Keratinocyte (primary cell): Measurements from ENCODE around the gene EFNB2. TPM values are rescaled to one million over a fixed set of nuclear protein-coding genes. Genes with fewer than 3 reads are reported as not detected.

ENCODE experiments used
- DNase-seq: peaks from one replicate; pipeline ENCODE4 v3.0.0-alpha.2; 2011; ENCODE audit warnings: low read depth, missing footprints, low spot score
- FAIRE-seq: peaks from 2 replicates; lab custom pipeline; 2011; peaks lifted over from hg19 to GRCh38; lab: Jason Lieb, UNC
- H2AFZ ChIP-seq: 2 replicates; pipeline ENCODE4 v1.6.0; 2012; ENCODE audit warnings: low read length, control low read depth, inconsistent platforms; ENCODE audit not compliant: control insufficient read depth
- H3K27ac ChIP-seq: 2 replicates; pipeline ENCODE4 v1.5.1; 2011; ENCODE audit warnings: low read length; ENCODE audit not compliant: control insufficient read depth, insufficient read depth
- H3K27me3 ChIP-seq: 3 replicates; pipeline ENCODE4 v1.6.0; 2011; ENCODE audit warnings: low read length; ENCODE audit not compliant: control insufficient read depth, insufficient read depth; ENCODE audit errors: extremely low read depth
- H3K36me3 ChIP-seq, 2 experiments: 2 replicates in 1 of 2; 3 replicates in 1 of 2; pipeline ENCODE4 v1.5.1; 2011; ENCODE audit warnings: low read length in 2 of 2, mild to moderate bottlenecking in 1 of 2; ENCODE audit not compliant: control insufficient read depth in 2 of 2, insufficient read depth in 2 of 2; ENCODE audit errors: extremely low read depth in 1 of 2
- H3K4me1 ChIP-seq: 3 replicates; pipeline ENCODE4 v1.5.1; 2011; ENCODE audit warnings: low read length; ENCODE audit not compliant: control insufficient read depth, insufficient read depth; ENCODE audit errors: extremely low read depth
- H3K4me2 ChIP-seq: 3 replicates; pipeline ENCODE4 v1.6.0; 2011; ENCODE audit warnings: low read depth, low read length; ENCODE audit not compliant: control insufficient read depth, insufficient read depth; ENCODE audit errors: extremely low read depth
- H3K4me3 ChIP-seq, 3 experiments: fragments of 200-600 bp in 1 of 3; sonication (generic) in 1 of 3; 2 replicates in 2 of 3; 3 replicates in 1 of 3; pipeline ENCODE4 v1.5.1; 2011 to 2016; ENCODE audit warnings: low read length in 3 of 3, mild to moderate bottlenecking in 3 of 3, control low read depth in 2 of 3, inconsistent platforms in 1 of 3, low read depth in 1 of 3, mixed read lengths in 1 of 3, mixed run types in 1 of 3, moderate library complexity in 1 of 3; ENCODE audit not compliant: control insufficient read depth in 2 of 3, insufficient read depth in 2 of 3; ENCODE audit errors: extremely low read depth in 1 of 3
- H3K79me2 ChIP-seq: 2 replicates; pipeline ENCODE4 v1.6.0; 2012; ENCODE audit warnings: low read length; ENCODE audit not compliant: control insufficient read depth, insufficient read depth
- H3K9ac ChIP-seq: 3 replicates; pipeline ENCODE4 v1.6.0; 2011; ENCODE audit warnings: low read length; ENCODE audit not compliant: control insufficient read depth, insufficient read depth; ENCODE audit errors: extremely low read depth
- H3K9me1 ChIP-seq: 3 replicates; pipeline ENCODE4 v1.6.0; 2011; ENCODE audit warnings: low read length; ENCODE audit not compliant: control insufficient read depth, insufficient read depth; ENCODE audit errors: extremely low read depth
- H3K9me3 ChIP-seq: 2 replicates; pipeline ENCODE4 v1.5.1; 2012; ENCODE audit warnings: low read depth, low read length; ENCODE audit not compliant: control insufficient read depth
- H4K20me1 ChIP-seq: 3 replicates; pipeline ENCODE4 v1.6.0; 2011; ENCODE audit warnings: low read length; ENCODE audit not compliant: control insufficient read depth, insufficient read depth; ENCODE audit errors: extremely low read depth
- EZH2 ChIP-seq: IDR thresholded peaks from one replicate; pipeline ENCODE4 v1.6.1; 2012; ENCODE audit warnings: inconsistent platforms, mild to moderate bottlenecking, low read length, moderate library complexity
- dilution Hi-C: fragments of 300-500 bp; cut with MboI; formaldehyde crosslinking; loops from one replicate; pipeline ENCODE4 v1.7.0; 2020; ENCODE audit warnings: low sequenced_read_pairs; ENCODE audit not compliant: extremely low pct_ligation_motif_present
- polyA plus RNA-seq, 5 experiments: library from polyadenylated mRNA; depleted of rRNA in 3 of 5; stranded (reverse) in 3 of 5; stranded (forward) in 1 of 5; unstranded in 1 of 5; fragments of >200 nt; gene quantifications; 1 replicate in 1 of 5; 2 replicates in 3 of 5; 3 replicates in 1 of 5; pipeline versions ENCODE4 v1.2.1 to v1.2.3, GENCODE V29; 2011 to 2012; ENCODE audit warnings: missing spikeins in 2 of 5, low read depth in 1 of 5, low replicate concordance in 1 of 5
- TF ChIP-seq, protein P1 (sequence below), 3 experiments: IDR thresholded peaks in 1 of 3; conservative IDR thresholded peaks in 1 of 3; optimal IDR thresholded peaks in 1 of 3; 2 replicates in 2 of 3; 3 replicates in 1 of 3; pipeline versions ENCODE3 to v1.5.1; 2011; ENCODE audit warnings: low read length in 3 of 3, mild to moderate bottlenecking in 3 of 3, moderate library complexity in 2 of 3, control low read depth in 1 of 3, inconsistent platforms in 1 of 3; ENCODE audit not compliant: insufficient read depth in 2 of 3; ENCODE audit errors: extremely low read depth in 1 of 3

Gene EFNB2
- polyA plus RNA-seq, 1 donor (not counting 4 experiments of a cell fraction or from before 2014, with no cell fraction given), result 38.9 TPM

DNA sequence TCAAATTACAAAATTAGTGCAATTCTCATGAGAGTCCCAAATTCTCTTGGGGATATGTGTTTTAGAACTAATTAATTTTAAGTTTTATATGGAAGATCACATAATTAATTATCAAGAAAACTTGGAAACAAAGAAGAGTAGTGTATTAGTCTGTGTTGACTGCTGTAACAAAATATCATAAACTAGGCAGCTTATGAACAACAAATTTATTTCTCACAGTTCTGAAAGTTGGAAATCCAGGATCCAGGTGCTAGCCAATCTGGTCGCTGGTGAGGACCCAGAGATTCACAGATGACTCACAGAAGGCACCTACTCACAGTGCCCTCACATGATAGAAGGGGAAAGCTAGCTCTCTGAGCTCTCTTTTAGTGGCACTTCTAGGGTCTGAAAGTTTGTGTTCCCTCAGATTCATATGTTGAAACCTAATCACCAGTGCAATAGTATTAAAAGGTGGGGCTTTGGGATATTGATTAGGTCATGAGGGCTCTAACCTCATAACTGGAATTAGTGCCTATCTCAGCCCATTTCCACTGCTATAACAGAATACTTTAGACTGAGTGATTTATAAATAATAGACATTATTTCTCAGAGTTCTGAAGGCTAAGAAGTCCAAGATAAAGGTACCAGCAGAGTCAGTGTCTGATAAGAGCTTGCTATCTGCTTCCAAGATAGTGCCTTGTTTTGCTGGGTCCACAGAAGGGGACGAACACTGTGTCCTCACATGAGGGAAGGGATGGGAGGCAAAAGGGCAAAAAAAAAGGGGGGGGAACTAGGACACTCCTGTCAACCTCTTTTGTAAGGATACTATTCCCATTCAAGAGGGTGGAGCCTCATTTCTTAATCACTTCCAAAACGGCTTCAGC, 34.0 kb upstream of the EFNB2 start:
- no peak for DNase-seq
- Histone ChIP-seq H3K9me1 (peaks cover 4% of the 10 kb centered on the region), H3K4me3 (no peak overlapping the region), H3K9me3 (no peaks in the 10 kb centered on the region), H3K27ac (peak overlapping the region; percentile 69), H3K36me3 (no peaks in the 10 kb centered on the region), H3K4me2 (peak overlapping the region; percentile 75), H3K27me3 (no peaks in the 10 kb centered on the region), H2AFZ (peak overlapping the region; percentile 20), H3K9ac (peak overlapping the region; percentile 38), H3K79me2 (peaks cover 36% of the 10 kb centered on the region), H4K20me1 (peaks cover 21% of the 10 kb centered on the region), H3K4me1 (peaks cover 39% of the 10 kb centered on the region)
- TF ChIP-seq, protein P1, sequence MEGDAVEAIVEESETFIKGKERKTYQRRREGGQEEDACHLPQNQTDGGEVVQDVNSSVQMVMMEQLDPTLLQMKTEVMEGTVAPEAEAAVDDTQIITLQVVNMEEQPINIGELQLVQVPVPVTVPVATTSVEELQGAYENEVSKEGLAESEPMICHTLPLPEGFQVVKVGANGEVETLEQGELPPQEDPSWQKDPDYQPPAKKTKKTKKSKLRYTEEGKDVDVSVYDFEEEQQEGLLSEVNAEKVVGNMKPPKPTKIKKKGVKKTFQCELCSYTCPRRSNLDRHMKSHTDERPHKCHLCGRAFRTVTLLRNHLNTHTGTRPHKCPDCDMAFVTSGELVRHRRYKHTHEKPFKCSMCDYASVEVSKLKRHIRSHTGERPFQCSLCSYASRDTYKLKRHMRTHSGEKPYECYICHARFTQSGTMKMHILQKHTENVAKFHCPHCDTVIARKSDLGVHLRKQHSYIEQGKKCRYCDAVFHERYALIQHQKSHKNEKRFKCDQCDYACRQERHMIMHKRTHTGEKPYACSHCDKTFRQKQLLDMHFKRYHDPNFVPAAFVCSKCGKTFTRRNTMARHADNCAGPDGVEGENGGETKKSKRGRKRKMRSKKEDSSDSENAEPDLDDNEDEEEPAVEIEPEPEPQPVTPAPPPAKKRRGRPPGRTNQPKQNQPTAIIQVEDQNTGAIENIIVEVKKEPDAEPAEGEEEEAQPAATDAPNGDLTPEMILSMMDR (optimal IDR thresholded peaks at IDR 0.05 in 1 of 3, IDR thresholded peaks at IDR 0.05 in 1 of 3, conservative IDR thresholded peaks at IDR 0.05 in 1 of 3; ENCODE audit: extremely low read depth in 1 of 3, insufficient read depth in 2 of 3, low read length in 3 of 3), result no peak
- no peak for TF ChIP-seq EZH2
- dilution Hi-C loops, result no loop called here
- peak; percentile 36 for FAIRE-seq

DNA sequence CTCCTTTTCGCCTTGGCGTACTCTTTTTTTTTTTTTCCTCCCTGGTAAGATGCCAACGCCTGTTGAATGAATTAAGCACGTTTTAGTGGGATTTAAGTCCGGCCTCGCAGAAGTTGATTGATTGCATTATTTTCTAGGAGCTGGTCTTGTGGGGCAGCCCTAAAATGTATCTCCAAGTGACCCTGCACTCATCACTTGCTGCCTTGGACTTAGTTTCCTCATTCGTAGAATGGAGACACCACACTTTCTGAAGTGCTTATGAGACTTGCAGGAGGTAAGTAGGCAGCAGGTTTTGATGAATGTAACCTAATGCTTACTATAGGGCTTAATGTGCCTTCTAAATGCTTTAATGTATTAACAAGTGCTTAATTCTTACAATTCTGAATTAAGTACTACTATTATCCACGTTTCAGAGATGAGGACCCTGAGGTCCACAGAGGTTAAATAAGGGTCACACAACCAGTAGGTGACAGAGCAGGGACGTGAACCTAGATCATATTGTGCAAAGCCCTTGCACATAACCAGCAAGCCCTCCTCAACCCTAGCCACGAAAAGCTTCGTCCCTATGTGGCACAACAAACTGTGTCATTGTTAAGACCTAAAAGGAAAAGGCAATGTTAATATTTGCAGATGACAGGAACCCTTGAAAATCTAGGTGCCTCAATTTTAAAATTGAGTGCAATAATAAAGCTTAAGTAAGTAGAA, 33.0 kb upstream of the EFNB2 start:
- dilution Hi-C loops, result no loop called here
- H2AFZ ChIP-seq, result peak overlapping the region; percentile 93
- FAIRE-seq, result no peak
- peak overlapping the region; percentile 95 for H3K4me2 ChIP-seq
- H3K9ac ChIP-seq, result peak overlapping the region; percentile 92
- peak overlapping the region; percentile 89 for H3K27ac ChIP-seq
- H3K4me3 ChIP-seq, result peak overlapping the region; percentile 79 to 97 (median 80)
- no peaks in the 10 kb centered on the region for H3K9me3 ChIP-seq
- H3K27me3 ChIP-seq, result no peaks in the 10 kb centered on the region
- no peaks in the 10 kb centered on the region for H3K36me3 ChIP-seq
- peaks cover 46% of the 10 kb centered on the region for H3K79me2 ChIP-seq
- H3K4me1 ChIP-seq, result peaks cover 36% of the 10 kb centered on the region
- no peak for TF ChIP-seq EZH2
- TF ChIP-seq, protein P1 (optimal IDR thresholded peaks at IDR 0.05 in 1 of 3, IDR thresholded peaks at IDR 0.05 in 1 of 3, conservative IDR thresholded peaks at IDR 0.05 in 1 of 3; ENCODE audit: extremely low read depth in 1 of 3, insufficient read depth in 2 of 3, low read length in 3 of 3), result no peak
- H3K9me1 ChIP-seq, result peaks cover 4% of the 10 kb centered on the region
- no peak for DNase-seq
- H4K20me1 ChIP-seq, result peaks cover 28% of the 10 kb centered on the region
